Stimulated activated CD8-positive, alpha-beta memory T cell treated with anti-CD3 and anti-CD28 coated beads, Interleukin-2, amount 100 ng/mL, for 48 hours (primary cell): ENCODE results near the gene PKLR.
A peak's percentile ranks its signal among the peaks of the same experiment; 100 is the strongest.
"Not testable (repeated sequence)": the region's sequence is repeated elsewhere in the genome, so short reads cannot be mapped to it uniquely, and the experiment has no call there.

ENCODE experiments used
- DNase-seq, 2 donors: peaks; one replicate each; pipeline ENCODE4 v3.0.0-alpha.2; 2020; ENCODE audit warnings: low read depth in 2 of 2

Gene PKLR

GRCh38 chr1:155301342-155301841 is at the start of gene PKLR:
TSS of gene PKLR (minus strand) at chr1:155301438. CDS start at chr1:155301395, 43 bp downstream.
- no peak for DNase-seq

- no peak for DNase-seq
These were observed 41.6 kb upstream of the PKLR start for GRCh38 chr1:155342842-155343241.

- DNase-seq: no peak
These were observed 38.4 kb upstream of the PKLR start for GRCh38 chr1:155339515-155340097.

- DNase-seq: no peak
These were observed 33.7 kb upstream of the PKLR start for GRCh38 chr1:155334962-155335361.

- DNase-seq: no peak
These were observed 28.9 kb upstream of the PKLR start for GRCh38 chr1:155329980-155330598.

- not testable (repeated sequence) for DNase-seq
These were observed 27.6 kb upstream of the PKLR start for GRCh38 chr1:155328856-155329255.

- DNase-seq: no peak
These were observed 26.7 kb upstream of the PKLR start for GRCh38 chr1:155327981-155328380.

- DNase-seq: no peak
These were observed 25.4 kb upstream of the PKLR start for GRCh38 chr1:155326631-155327037.

- DNase-seq: no peak
These were observed 24.8 kb upstream of the PKLR start for GRCh38 chr1:155326020-155326526.

- DNase-seq: no peak
These were observed 24.3 kb upstream of the PKLR start for GRCh38 chr1:155325603-155325893.

- DNase-seq: no peak
These were observed 23.7 kb upstream of the PKLR start for GRCh38 chr1:155324717-155325602.

- DNase-seq: peak; percentile 90 to 92
These were observed 22.9 kb upstream of the PKLR start for GRCh38 chr1:155324037-155324716.

- DNase-seq: peak; percentile 71 to 81
These were observed 22.4 kb upstream of the PKLR start for GRCh38 chr1:155323729-155324036.

- peak; percentile 83 to 86 for DNase-seq
These were observed 21.9 kb upstream of the PKLR start for GRCh38 chr1:155322953-155323728.

GRCh38 chr1:155322571-155322952 is 21.3 kb upstream of the PKLR start:
- no peak for DNase-seq

GRCh38 chr1:155321639-155322503 is 20.6 kb upstream of the PKLR start:
- DNase-seq: no peak

GRCh38 chr1:155320661-155321617 is 19.7 kb upstream of the PKLR start, which contains the start of gene RUSC1:
TSS of gene RUSC1 (plus strand) at chr1:155320894. CDS start at chr1:155321774, 880 bp downstream.
- peak; percentile 63 to 72 for DNase-seq

- no peak for DNase-seq
These were observed 19.0 kb upstream of the PKLR start for GRCh38 chr1:155320252-155320651.

GRCh38 chr1:155319536-155319935 is 18.3 kb upstream of the PKLR start:
- no peak for DNase-seq
